ENCODE results near the gene DCBLD2. TPM values are rescaled to one million over a fixed set of nuclear protein-coding genes. Genes with fewer than 3 reads are reported as not detected.

Gene DCBLD2
- polyA plus RNA-seq, 1 of the 3 experiments (the other 2 are of a cell fraction) = 159 TPM

DNA sequence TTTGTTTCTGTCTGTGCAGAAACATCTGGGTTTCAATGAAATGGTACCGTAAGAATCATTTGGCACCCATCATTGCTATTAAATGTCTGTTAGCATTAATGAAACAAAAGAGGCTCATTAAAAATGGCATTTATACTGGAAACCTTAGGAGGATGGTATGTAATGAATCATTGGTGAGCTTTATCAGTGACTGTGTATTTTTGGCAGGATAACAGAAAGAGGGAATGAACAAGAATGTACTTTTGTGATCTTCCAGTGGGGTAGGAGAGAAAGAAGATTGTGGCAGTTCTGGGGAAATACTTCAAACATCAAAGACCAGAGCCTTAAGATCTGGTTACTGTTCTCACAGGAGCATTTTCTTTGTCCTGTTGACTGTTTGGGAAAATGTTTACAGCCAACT, 4.7 kb upstream of the DCBLD2 start:
- H3F3A ChIP-seq (replicated peaks; ENCODE audit: insufficient read depth) = peaks cover 20% of the 10 kb centered on the region
- peak overlapping the region; percentile 61; the same call in 1 of the 2 replicates for H3K9ac ChIP-seq
- H2AFZ ChIP-seq (ENCODE audit: low read depth) = no peak overlapping the region
- peaks cover 0 to 16% of the 10 kb centered on the region in 2 experiments for H3K36me3 ChIP-seq (replicated peaks in 1 of 2; ENCODE audit: control insufficient read depth in 1 of 2, insufficient read depth in 2 of 2, low read length in 1 of 2)
- H3K4me3 ChIP-seq (ENCODE audit: low read depth in 2 of 2, low read length in 1 of 2) = no peak overlapping the region
- H3K4me1 ChIP-seq (ENCODE audit: control insufficient read depth in 1 of 2, insufficient read depth in 2 of 2, low read depth in 1 of 2, low read length in 1 of 2) = peaks cover 2 to 7% of the 10 kb centered on the region in 2 experiments
- peaks cover 48% of the 10 kb centered on the region for H3K79me2 ChIP-seq (ENCODE audit: insufficient read depth)
- 12% methylated on average over 1 of the region's 1 CpG for WGBS (ENCODE audit: low lambda C conversion rate)
- 0 out of 2 replicates have a peak, but pooled peaks cover 5% of the 10 kb centered on the region for H3K9me3 ChIP-seq
- no peaks in the 10 kb centered on the region for H3K9me2 ChIP-seq
- H4K20me1 ChIP-seq (ENCODE audit: insufficient read depth) = no peaks in the 10 kb centered on the region
- ChIA-PET POLR2A (no interaction called here), CTCF (no interaction called here)
- no peak for DNase-seq
- H3K27me3 ChIP-seq (ENCODE audit: insufficient read depth) = no peaks in the 10 kb centered on the region
- H3K4me2 ChIP-seq = peak overlapping the region; percentile 45
- peak overlapping the region; percentile 55 to 95; a peak in 3 of 4 replicates for H3K27ac ChIP-seq (ENCODE audit: low read depth in 2 of 2, low read length in 1 of 2)
- peak; percentile 88; the same call in 1 of the 2 replicates for TF ChIP-seq FOXM1 (IDR thresholded peaks at IDR 0.05; ENCODE audit: low read depth)
- peak; percentile 98 for TF ChIP-seq NFIC (IDR thresholded peaks at IDR 0.05; ENCODE audit: borderline replicate concordance)
- peak; percentile 94 for TF ChIP-seq TEAD4 (IDR thresholded peaks at IDR 0.05; ENCODE audit: borderline replicate concordance, insufficient read depth)
- TF ChIP-seq, protein P1, sequence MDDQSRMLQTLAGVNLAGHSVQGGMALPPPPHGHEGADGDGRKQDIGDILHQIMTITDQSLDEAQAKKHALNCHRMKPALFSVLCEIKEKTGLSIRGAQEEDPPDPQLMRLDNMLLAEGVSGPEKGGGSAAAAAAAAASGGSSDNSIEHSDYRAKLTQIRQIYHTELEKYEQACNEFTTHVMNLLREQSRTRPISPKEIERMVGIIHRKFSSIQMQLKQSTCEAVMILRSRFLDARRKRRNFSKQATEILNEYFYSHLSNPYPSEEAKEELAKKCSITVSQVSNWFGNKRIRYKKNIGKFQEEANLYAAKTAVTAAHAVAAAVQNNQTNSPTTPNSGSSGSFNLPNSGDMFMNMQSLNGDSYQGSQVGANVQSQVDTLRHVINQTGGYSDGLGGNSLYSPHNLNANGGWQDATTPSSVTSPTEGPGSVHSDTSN (IDR thresholded peaks at IDR 0.05) = peak; percentile 98
- TF ChIP-seq POLR2AphosphoS5 (IDR thresholded peaks at IDR 0.05; ENCODE audit: low read depth, low read length) = peak; percentile 93
- peak; percentile 62 to 98 for TF ChIP-seq EP300 (IDR thresholded peaks at IDR 0.05; ENCODE audit: borderline replicate concordance in 1 of 2, low read depth in 1 of 2, low read length in 1 of 2)
- TF ChIP-seq, protein P2, sequence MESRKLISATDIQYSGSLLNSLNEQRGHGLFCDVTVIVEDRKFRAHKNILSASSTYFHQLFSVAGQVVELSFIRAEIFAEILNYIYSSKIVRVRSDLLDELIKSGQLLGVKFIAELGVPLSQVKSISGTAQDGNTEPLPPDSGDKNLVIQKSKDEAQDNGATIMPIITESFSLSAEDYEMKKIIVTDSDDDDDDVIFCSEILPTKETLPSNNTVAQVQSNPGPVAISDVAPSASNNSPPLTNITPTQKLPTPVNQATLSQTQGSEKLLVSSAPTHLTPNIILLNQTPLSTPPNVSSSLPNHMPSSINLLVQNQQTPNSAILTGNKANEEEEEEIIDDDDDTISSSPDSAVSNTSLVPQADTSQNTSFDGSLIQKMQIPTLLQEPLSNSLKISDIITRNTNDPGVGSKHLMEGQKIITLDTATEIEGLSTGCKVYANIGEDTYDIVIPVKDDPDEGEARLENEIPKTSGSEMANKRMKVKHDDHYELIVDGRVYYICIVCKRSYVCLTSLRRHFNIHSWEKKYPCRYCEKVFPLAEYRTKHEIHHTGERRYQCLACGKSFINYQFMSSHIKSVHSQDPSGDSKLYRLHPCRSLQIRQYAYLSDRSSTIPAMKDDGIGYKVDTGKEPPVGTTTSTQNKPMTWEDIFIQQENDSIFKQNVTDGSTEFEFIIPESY (IDR thresholded peaks at IDR 0.05; ENCODE audit: borderline replicate concordance, low read depth) = peak; percentile 65; the same call in 1 of the 2 replicates
- peak; percentile 96 for TF ChIP-seq TCF12 (IDR thresholded peaks at IDR 0.05)
- no peak for TF ChIP-seq GABPA (IDR thresholded peaks at IDR 0.05; ENCODE audit: low read depth)
- peak; percentile 28; the same call in 1 of the 2 replicates for TF ChIP-seq TAF1 (IDR thresholded peaks at IDR 0.05; ENCODE audit: borderline replicate concordance, low read depth, low read length)
- peak; percentile 96 for TF ChIP-seq FOSL2 (IDR thresholded peaks at IDR 0.05; ENCODE audit: borderline replicate concordance, low read depth)
- 0 out of 2 replicates have a peak, but pooled peaks have one; percentile 57 for TF ChIP-seq SIN3A (IDR thresholded peaks at IDR 0.05; ENCODE audit: borderline replicate concordance, low read depth, low read length)
- peak; percentile 83 for TF ChIP-seq MEF2A (IDR thresholded peaks at IDR 0.05; ENCODE audit: borderline replicate concordance, low read depth)
- no peak for TF ChIP-seq SMC3 (IDR thresholded peaks at IDR 0.05; ENCODE audit: low read depth, low read length)
- TF ChIP-seq, protein P3, sequence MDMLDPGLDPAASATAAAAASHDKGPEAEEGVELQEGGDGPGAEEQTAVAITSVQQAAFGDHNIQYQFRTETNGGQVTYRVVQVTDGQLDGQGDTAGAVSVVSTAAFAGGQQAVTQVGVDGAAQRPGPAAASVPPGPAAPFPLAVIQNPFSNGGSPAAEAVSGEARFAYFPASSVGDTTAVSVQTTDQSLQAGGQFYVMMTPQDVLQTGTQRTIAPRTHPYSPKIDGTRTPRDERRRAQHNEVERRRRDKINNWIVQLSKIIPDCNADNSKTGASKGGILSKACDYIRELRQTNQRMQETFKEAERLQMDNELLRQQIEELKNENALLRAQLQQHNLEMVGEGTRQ (IDR thresholded peaks at IDR 0.05; ENCODE audit: borderline replicate concordance, low read depth, low read length) = no peak
- TF ChIP-seq, protein P4, sequence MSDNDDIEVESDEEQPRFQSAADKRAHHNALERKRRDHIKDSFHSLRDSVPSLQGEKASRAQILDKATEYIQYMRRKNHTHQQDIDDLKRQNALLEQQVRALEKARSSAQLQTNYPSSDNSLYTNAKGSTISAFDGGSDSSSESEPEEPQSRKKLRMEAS (IDR thresholded peaks at IDR 0.05; ENCODE audit: low read depth) = 0 out of 2 replicates have a peak, but pooled peaks have one; percentile 43
- TF ChIP-seq JUND (IDR thresholded peaks at IDR 0.05) = peak; percentile 98
- peak; percentile 73; the same call in 1 of the 2 replicates for TF ChIP-seq RXRA (IDR thresholded peaks at IDR 0.05; ENCODE audit: borderline replicate concordance, low read depth)
- no peak for TF ChIP-seq RFX5 (IDR thresholded peaks at IDR 0.05; ENCODE audit: low read length)
